ENCODE data around the gene SLC22A9.

The SLC22A9 gene

DNA sequence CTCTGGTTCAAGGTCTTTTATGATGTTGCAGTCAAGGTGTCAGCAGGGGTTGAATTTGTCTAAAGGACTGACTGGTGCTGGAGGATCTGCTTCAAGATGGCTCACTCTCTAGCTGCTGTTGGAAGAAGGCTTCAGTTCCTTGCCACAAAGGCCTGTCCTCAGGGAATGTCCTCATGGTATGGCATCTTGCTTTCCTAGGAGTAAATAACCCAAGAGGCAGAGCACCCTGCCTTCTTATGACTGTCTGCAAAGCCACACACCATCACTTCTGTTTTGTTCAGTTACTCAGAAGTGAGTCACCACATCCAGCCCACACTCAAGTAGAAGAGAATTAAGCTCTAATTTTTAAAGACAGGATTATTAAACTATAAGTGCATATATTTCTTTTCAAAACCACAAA, 76.1 kb downstream of the SLC22A9 start:
- H3K27ac ChIP-seq, result no peak overlapping the region
- TF ChIP-seq, protein P1, sequence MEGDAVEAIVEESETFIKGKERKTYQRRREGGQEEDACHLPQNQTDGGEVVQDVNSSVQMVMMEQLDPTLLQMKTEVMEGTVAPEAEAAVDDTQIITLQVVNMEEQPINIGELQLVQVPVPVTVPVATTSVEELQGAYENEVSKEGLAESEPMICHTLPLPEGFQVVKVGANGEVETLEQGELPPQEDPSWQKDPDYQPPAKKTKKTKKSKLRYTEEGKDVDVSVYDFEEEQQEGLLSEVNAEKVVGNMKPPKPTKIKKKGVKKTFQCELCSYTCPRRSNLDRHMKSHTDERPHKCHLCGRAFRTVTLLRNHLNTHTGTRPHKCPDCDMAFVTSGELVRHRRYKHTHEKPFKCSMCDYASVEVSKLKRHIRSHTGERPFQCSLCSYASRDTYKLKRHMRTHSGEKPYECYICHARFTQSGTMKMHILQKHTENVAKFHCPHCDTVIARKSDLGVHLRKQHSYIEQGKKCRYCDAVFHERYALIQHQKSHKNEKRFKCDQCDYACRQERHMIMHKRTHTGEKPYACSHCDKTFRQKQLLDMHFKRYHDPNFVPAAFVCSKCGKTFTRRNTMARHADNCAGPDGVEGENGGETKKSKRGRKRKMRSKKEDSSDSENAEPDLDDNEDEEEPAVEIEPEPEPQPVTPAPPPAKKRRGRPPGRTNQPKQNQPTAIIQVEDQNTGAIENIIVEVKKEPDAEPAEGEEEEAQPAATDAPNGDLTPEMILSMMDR (conservative IDR thresholded peaks at IDR 0.05), result no peak; the same call in 1 of the 2 replicates

DNA sequence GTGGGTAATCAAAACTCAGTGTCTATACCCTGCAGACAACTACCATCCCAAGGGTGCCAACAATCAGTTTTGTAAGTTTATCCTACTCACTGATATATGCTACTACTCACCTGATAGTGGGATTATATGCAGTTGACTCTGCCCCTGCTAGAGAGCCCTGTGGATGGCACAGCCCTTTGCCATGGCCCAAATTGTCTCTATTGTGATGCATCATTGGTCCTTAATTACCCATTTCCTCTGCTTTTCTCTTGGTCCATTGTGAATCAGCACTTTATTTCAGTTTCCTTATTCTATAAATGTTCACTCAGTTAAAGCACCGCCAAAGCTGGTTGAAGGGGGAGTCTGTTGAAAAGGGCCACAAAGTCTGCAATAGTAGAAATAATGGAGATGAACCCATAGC, 79.1 kb downstream of the SLC22A9 start:
- TF ChIP-seq, protein P1 (conservative IDR thresholded peaks at IDR 0.05), result no peak
- no peak overlapping the region for H3K27ac ChIP-seq

DNA sequence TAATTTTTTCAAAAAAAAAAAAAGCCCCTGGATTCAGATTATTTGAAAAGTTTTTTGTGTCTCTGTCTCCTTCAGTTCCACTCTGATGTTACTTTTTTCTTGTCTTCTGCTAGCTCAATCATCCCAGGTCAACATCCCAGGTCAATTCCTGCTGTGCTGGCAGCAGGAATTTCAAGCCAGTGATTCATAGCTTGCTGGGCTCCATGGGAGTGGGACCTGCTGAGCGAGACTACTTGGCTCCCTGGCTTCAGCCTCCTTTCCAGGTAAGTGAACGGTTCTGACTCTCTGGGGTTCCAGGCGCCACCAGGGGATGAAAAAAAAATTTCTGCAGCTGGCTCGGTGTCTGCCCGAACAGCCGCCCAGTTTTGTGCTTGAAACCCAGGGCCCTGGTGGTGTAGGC, 90.0 kb downstream of the SLC22A9 start:
- H3K27ac ChIP-seq, result no peak overlapping the region
- TF ChIP-seq, protein P1 (conservative IDR thresholded peaks at IDR 0.05), result no peak
